ENCODE results near the gene C1orf167.

Gene C1orf167, protein sequence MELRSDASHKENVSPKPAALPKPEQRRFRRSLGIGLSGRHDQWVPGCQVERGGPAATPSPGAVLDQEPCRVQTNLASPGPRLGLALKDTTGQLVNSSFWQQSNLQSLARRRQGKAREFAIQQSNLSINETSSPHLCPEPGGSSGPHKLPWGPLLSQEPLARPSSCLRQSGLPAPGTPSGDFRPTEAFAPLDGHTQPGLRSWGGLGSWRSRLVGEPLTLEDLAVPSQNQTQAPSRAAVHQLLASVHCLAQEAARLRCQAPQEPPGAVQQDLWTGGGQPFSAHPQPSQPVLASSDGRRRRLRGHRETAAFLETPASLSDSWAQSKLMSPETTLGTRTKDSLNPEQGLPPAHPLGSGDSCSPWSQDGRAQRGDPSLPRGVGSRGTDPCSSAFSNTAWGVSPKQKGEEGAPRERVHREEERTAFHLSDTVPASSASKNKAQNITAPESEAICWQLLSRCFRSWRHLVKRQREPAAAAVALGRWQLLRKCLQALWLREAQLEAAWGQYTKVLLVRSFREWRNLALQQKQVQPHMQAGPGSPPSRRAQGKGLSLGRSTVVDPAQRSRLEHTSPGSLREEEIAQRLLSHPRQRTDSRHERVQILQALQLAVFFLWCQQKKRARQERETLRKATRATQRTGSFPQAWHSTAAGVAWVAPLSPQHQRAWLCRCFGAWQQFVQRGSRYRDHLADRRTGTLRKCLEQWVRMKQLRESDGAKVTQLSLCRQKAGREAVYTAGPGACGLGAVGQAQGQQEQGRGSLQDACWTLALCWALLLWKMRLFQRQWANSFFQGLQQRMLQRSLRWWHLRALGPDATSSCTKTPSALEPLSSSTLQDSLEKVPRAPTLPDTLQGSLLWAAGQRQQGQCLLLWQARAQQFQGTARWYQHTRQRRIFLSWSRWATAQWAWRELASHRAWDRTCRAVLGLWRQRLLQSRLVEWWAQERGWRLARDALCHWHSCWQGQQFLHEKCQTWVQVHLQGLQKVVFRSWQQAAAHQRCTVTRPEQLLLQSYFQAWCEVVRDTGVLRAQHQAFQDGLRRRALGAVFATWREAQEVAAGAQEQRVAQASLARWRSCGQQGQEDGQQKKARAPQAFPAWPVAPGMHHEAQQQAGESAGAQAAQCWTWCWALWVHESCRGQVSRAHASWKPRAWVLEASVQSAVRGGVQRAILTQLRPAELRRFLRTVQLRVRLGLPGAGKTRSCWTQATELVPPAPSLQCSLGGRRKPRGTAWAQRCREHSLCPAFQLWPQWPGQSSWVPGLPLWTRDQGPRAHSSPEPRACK (N-terminal part only)

GRCh38 chr1:11761988-11762406, at the start of gene C1orf167:
TSS of gene C1orf167 (plus strand) at chr1:11762193. CDS start at chr1:11764401, 2,208 bp downstream.
- Histone ChIP-seq H3K4me3 (ENCODE audit: low read length) (no peak within 1 kb of the TSS), H3K27ac (ENCODE audit: low read length) (no peak within 1 kb of the TSS), H3K9me3 (replicated peaks; ENCODE audit: insufficient read depth, low read length) (no peaks in the 10 kb centered on the region), H3K4me1 (ENCODE audit: low read length) (no peaks in the 10 kb centered on the region), H2AFZ (ENCODE audit: low read length) (no peak within 1 kb of the TSS), H3K9me2 (replicated peaks; ENCODE audit: insufficient read depth, low read length) (no peaks in the 10 kb centered on the region), H3K36me3 (replicated peaks; ENCODE audit: insufficient read depth, low read length) (no peaks in the 10 kb centered on the region), H3F3A (ENCODE audit: insufficient read depth, low read length) (no peaks in the 10 kb centered on the region), H3K9ac (ENCODE audit: low read length) (no peak within 1 kb of the TSS), H3K4me2 (ENCODE audit: low read depth, low read length) (no peak within 1 kb of the TSS), H4K20me1 (ENCODE audit: insufficient read depth, low read length) (no peaks in the 10 kb centered on the region), H3K27me3 (replicated peaks; ENCODE audit: insufficient read depth, low read length) (peaks cover 20% of the 10 kb centered on the region), H3K79me2 (ENCODE audit: low read length) (no peaks in the 10 kb centered on the region)
- no peak for TF ChIP-seq EZH2 (optimal IDR thresholded peaks at IDR 0.05; ENCODE audit: low read depth, low read length)
- TF ChIP-seq EZH2phosphoT487 (IDR thresholded peaks at IDR 0.05; ENCODE audit: low read length), result no peak
- TF ChIP-seq, protein P1, sequence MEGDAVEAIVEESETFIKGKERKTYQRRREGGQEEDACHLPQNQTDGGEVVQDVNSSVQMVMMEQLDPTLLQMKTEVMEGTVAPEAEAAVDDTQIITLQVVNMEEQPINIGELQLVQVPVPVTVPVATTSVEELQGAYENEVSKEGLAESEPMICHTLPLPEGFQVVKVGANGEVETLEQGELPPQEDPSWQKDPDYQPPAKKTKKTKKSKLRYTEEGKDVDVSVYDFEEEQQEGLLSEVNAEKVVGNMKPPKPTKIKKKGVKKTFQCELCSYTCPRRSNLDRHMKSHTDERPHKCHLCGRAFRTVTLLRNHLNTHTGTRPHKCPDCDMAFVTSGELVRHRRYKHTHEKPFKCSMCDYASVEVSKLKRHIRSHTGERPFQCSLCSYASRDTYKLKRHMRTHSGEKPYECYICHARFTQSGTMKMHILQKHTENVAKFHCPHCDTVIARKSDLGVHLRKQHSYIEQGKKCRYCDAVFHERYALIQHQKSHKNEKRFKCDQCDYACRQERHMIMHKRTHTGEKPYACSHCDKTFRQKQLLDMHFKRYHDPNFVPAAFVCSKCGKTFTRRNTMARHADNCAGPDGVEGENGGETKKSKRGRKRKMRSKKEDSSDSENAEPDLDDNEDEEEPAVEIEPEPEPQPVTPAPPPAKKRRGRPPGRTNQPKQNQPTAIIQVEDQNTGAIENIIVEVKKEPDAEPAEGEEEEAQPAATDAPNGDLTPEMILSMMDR (IDR thresholded peaks at IDR 0.05; ENCODE audit: low read length), result no peak
- DNase-seq, result no peak

GRCh38 chr1:11712285-11712684, 49.7 kb upstream of the C1orf167 start:
- Histone ChIP-seq H3K36me3 (replicated peaks; ENCODE audit: insufficient read depth, low read length) (no peaks in the 10 kb centered on the region), H4K20me1 (ENCODE audit: insufficient read depth, low read length) (no peaks in the 10 kb centered on the region), H3K9me2 (replicated peaks; ENCODE audit: insufficient read depth, low read length) (no peaks in the 10 kb centered on the region), H3K4me2 (ENCODE audit: low read depth, low read length) (no peak overlapping the region), H3K4me1 (ENCODE audit: low read length) (no peaks in the 10 kb centered on the region), H3F3A (ENCODE audit: insufficient read depth, low read length) (no peaks in the 10 kb centered on the region), H3K27ac (ENCODE audit: low read length) (no peak overlapping the region), H3K9me3 (replicated peaks; ENCODE audit: insufficient read depth, low read length) (no peaks in the 10 kb centered on the region), H3K4me3 (ENCODE audit: low read length) (no peak overlapping the region), H3K27me3 (replicated peaks; ENCODE audit: insufficient read depth, low read length) (peaks cover 90% of the 10 kb centered on the region), H3K9ac (ENCODE audit: low read length) (no peak overlapping the region), H3K79me2 (ENCODE audit: low read length) (no peaks in the 10 kb centered on the region), H2AFZ (ENCODE audit: low read length) (no peak overlapping the region)
- DNase-seq, result no peak
- TF ChIP-seq EZH2phosphoT487 (IDR thresholded peaks at IDR 0.05; ENCODE audit: low read length) (no peak), EZH2 (optimal IDR thresholded peaks at IDR 0.05; ENCODE audit: low read depth, low read length) (no peak)
- TF ChIP-seq, protein P1 (IDR thresholded peaks at IDR 0.05; ENCODE audit: low read length), result no peak

- H3K27me3 ChIP-seq (replicated peaks; ENCODE audit: insufficient read depth, low read length), result peaks cover 82% of the 10 kb centered on the region
- H3K36me3 ChIP-seq (replicated peaks; ENCODE audit: insufficient read depth, low read length), result no peaks in the 10 kb centered on the region
- H4K20me1 ChIP-seq (ENCODE audit: insufficient read depth, low read length), result no peaks in the 10 kb centered on the region
- no peak overlapping the region for H2AFZ ChIP-seq (ENCODE audit: low read length)
- no peak overlapping the region for H3K9ac ChIP-seq (ENCODE audit: low read length)
- H3K79me2 ChIP-seq (ENCODE audit: low read length), result no peaks in the 10 kb centered on the region
- H3K27ac ChIP-seq (ENCODE audit: low read length), result no peak overlapping the region
- H3K4me2 ChIP-seq (ENCODE audit: low read depth, low read length), result no peak overlapping the region
- H3K9me3 ChIP-seq (replicated peaks; ENCODE audit: insufficient read depth, low read length), result no peaks in the 10 kb centered on the region
- no peak for DNase-seq
- no peaks in the 10 kb centered on the region for H3K4me1 ChIP-seq (ENCODE audit: low read length)
- no peaks in the 10 kb centered on the region for H3F3A ChIP-seq (ENCODE audit: insufficient read depth, low read length)
- no peak for TF ChIP-seq EZH2phosphoT487 (IDR thresholded peaks at IDR 0.05; ENCODE audit: low read length)
- TF ChIP-seq, protein P1 (IDR thresholded peaks at IDR 0.05; ENCODE audit: low read length), result no peak
- TF ChIP-seq EZH2 (optimal IDR thresholded peaks at IDR 0.05; ENCODE audit: low read depth, low read length), result no peak
- no peaks in the 10 kb centered on the region for H3K9me2 ChIP-seq (replicated peaks; ENCODE audit: insufficient read depth, low read length)
- no peak overlapping the region for H3K4me3 ChIP-seq (ENCODE audit: low read length)
Observed at GRCh38 chr1:11713095-11713494, 48.9 kb upstream of the C1orf167 start.

Measured in MM.1S (cell line).